H1 (cell line): ENCODE results near the gene MKRN2OS. TPM values are rescaled to one million over a fixed set of nuclear protein-coding genes. Genes with fewer than 3 reads are reported as not detected.

Experiments
- CBX5 ChIP-seq: fragments of 300-800, 300-1000 bp; sonication (generic); IDR thresholded peaks from 2 replicates; pipeline ENCODE4 v1.7.1; 2016; ENCODE audit warnings: antibody characterized with exemption, low read length, low read depth
- CHD1 ChIP-seq: IDR thresholded peaks from 2 replicates; pipeline ENCODE4 v1.6.1; 2012; ENCODE audit warnings: low read depth, low read length, improper control_type of control experiment
- GABPA ChIP-seq: IDR thresholded peaks from 2 replicates; pipeline ENCODE4 v1.6.1; 2011; ENCODE audit warnings: mild to moderate bottlenecking, low read length, moderate library complexity, borderline replicate concordance; ENCODE audit not compliant: insufficient read depth
- JUN ChIP-seq: IDR thresholded peaks from 2 replicates; pipeline ENCODE4 v1.6.1; 2011; ENCODE audit warnings: low read depth, mild to moderate bottlenecking, improper control_type of control experiment, low read length
- RBBP5 ChIP-seq: IDR thresholded peaks from 2 replicates; pipeline ENCODE4 v1.7.1; 2012; ENCODE audit warnings: low read depth, mild to moderate bottlenecking, inconsistent platforms, low read length, moderate library complexity, borderline replicate concordance
- polyA plus RNA-seq, 7 experiments: library from polyadenylated mRNA; depleted of rRNA in 3 of 7; stranded (reverse) in 5 of 7; unstranded in 2 of 7; fragments of >200 nt in 5 of 7; fragments of 200-250 nt in 2 of 7; gene quantifications; 1 replicate in 5 of 7; 2 replicates in 1 of 7; 4 replicates in 1 of 7; pipeline versions ENCODE4 v1.2.1 to v1.2.3, GENCODE V29; 2011 to 2013; ENCODE audit warnings: missing spikeins in 2 of 7, mixed read lengths in 2 of 7
- total RNA-seq: library from RNA; stranded (reverse); fragmentation: NEBNext Ultra II Directional; extraction: Animal tissue kit (Norgen Biotek cat#: 25700); gene quantifications from 2 replicates; pipeline ENCODE4 v1.2.1, GENCODE V29; 2021

Gene MKRN2OS
- total and polyA plus RNA-seq, 2 of the 8 experiments (the other 6 are each of a cell fraction or from before 2014, with no cell fraction given): 0.15 to 0.41 TPM

DNA sequence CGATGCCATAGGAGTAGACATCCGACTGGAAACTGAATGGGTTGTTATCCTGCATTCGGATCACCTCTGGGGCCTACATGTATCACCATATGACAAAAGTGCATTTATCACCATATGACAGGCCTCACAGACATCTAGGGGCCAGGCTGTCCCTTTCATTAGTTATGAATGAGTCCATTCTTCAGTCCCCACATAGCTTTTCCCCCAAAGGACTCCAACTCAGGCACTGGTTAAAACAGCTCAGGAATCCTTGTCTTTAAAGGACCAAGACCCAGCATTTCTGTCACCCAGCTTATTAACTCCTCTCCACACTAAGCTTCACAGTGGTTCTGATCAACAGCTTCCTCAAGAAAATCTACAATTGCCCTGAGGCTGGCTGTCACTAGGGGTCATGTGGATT lies 39.9 kb upstream of the MKRN2OS start (continued):
- TF ChIP-seq GABPA: no peak
- TF ChIP-seq CBX5: no peak
- TF ChIP-seq JUN: no peak
- no peak for TF ChIP-seq CHD1
- TF ChIP-seq RBBP5: no peak
